GM12875 (cell line): Measurements from ENCODE around the gene AKAP12.
"Not testable (repeated sequence)": the region's sequence is repeated elsewhere in the genome, so short reads cannot be mapped to it uniquely, and the experiment has no call there.

Source experiments
- H3K4me3 ChIP-seq: one replicate; pipeline ENCODE4 v1.5.1; 2011; ENCODE audit warnings: low read depth, low read length, control low read depth
- CTCF ChIP-seq: IDR thresholded peaks from 2 replicates; pipeline ENCODE4 v1.5.1; 2011; ENCODE audit warnings: low read depth, mild to moderate bottlenecking, control low read depth, inconsistent platforms, low read length, moderate library complexity, borderline replicate concordance; ENCODE audit not compliant: insufficient read depth

AKAP12 gene

GRCh38 chr6:151309619-151310018 is 69.9 kb downstream of the AKAP12 start:
- TF ChIP-seq CTCF, result no peak
- H3K4me3 ChIP-seq, result no peak overlapping the region

GRCh38 chr6:151310279-151310678 is 70.5 kb downstream of the AKAP12 start:
- no peak overlapping the region for H3K4me3 ChIP-seq
- no peak for TF ChIP-seq CTCF

- H3K4me3 ChIP-seq, result no peak overlapping the region
- no peak for TF ChIP-seq CTCF
Measured at GRCh38 chr6:151310852-151311767, 71.3 kb downstream of the AKAP12 start.

GRCh38 chr6:151313066-151313491 is 73.3 kb downstream of the AKAP12 start:
- no peak for TF ChIP-seq CTCF
- H3K4me3 ChIP-seq, result no peak overlapping the region

- H3K4me3 ChIP-seq, result not testable (repeated sequence)
Measured at GRCh38 chr6:151315661-151316060, 75.9 kb downstream of the AKAP12 start.

GRCh38 chr6:151317103-151317994 is 77.6 kb downstream of the AKAP12 start:
- H3K4me3 ChIP-seq, result no peak overlapping the region
- no peak for TF ChIP-seq CTCF

- H3K4me3 ChIP-seq, result no peak overlapping the region
- TF ChIP-seq CTCF, result no peak
Measured at GRCh38 chr6:151317995-151318365, 78.2 kb downstream of the AKAP12 start.
